ENCODE measurements around the gene KLC3.

Gene KLC3

GRCh38 chr19:45380107-45380506, 39.6 kb downstream of the KLC3 start:
- DNase-seq = no peak

GRCh38 chr19:45382426-45382825, 41.9 kb downstream of the KLC3 start:
- DNase-seq = no peak

DNA sequence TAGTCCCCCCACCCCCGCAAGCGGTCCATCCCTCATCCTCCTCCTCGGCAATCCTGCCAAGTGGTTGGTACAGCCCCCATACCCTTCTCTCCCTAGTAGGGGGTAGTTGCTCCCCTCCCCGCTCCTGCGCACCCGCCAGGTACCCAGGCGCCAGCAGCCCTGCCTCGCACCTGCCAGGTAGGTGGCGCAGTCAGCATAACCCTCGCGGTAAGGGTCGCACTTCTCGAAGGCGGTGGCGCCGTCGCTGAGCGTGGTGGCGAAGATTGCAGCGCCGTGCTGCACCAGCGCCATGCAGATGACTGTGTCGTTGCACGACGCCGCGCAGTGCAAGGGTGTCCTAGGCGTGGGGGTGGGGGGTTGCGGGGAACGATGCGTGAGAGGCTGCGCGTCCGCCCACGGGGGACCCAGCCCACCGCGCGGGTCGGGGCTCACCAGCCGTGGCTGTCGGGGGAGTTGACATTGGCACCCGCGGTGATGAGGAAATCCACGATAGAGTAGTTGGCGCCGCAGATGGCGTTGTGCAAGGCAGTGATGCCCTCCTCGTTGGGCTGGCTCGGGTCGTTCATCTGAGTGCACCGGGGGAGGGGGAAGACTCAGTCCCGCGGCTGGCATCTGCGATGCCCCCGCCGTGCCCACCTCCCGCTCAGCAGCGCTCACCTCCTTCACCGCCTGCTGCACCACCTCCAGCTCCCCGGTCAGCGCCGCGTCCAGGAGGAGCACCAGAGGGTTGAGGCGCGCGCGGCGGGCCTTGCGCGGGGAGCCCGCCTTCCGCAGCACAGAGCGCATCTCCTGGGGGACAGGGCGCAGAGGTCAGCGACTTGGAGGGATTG, 45.1 kb downstream of the KLC3 start:
- peak; percentile 24 for DNase-seq

DNA sequence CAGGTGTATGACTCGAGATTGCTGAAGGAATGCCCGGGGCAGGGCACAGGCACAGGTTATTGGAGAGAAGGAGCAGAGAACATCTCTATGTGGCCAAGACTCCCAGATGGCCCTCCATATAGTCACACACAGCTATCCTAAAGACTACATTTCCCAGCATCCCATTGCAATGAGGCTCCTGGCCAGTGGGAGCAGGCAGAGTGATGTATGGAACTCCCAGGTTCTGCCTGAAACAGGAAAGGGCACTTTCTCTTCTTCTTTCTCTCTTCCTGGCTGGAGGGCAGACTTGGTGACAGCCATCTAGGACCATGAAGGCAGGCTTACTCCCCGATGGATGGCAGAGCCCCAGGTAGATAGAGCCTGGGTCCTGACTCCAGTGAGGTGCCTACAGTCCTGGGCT, 50.8 kb downstream of the KLC3 start:
- DNase-seq = no peak

- no peak for DNase-seq
These were observed 51.5 kb downstream of the KLC3 start for GRCh38 chr19:45391871-45392665.

DNA sequence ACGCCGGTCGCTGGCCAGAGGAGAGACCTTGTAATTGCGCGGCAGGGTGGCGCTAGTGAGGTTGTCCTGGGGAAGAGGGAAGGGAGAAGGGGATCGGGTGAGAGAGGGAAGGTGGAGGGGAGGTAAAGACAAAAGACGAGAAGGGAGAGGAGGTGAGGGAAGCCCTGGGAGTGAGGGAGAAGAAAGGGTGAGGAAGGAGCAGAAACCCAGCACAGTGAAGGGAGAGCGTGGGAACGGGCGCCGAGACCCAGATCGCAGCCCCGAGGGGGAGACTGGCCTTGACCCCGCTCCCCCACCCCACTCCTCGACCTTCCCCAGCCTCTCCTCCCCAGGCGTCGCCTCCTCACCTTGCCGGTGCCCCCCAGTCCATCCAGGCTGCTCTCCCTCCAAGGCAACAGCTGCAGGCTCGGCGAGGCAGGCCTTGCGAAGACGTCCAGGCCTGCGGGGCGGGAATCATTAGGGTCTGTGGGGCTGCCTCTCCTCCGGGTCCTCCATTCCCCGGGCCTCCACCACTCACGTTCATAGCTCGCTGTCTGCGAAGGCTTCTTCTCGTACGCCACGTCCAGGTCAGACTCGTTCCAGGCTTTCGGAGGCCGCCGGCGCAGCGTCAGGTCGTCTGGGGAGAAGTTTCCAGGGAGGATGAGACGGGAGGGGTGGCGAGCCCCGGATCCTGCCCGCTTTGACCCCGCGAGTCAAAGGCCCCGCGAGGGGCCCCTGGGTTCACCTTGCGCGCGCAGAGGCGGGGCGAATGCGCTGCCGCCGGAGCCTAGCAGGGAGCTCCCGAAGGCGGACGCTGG, 55.5 kb downstream of the KLC3 start:
- DNase-seq = no peak

GRCh38 chr19:45400192-45400591, 59.6 kb downstream of the KLC3 start:
- DNase-seq = peak; percentile 61

Data from NCI-H510A (cell line).